Measurements from ENCODE around the gene FOXO1.

DNA sequence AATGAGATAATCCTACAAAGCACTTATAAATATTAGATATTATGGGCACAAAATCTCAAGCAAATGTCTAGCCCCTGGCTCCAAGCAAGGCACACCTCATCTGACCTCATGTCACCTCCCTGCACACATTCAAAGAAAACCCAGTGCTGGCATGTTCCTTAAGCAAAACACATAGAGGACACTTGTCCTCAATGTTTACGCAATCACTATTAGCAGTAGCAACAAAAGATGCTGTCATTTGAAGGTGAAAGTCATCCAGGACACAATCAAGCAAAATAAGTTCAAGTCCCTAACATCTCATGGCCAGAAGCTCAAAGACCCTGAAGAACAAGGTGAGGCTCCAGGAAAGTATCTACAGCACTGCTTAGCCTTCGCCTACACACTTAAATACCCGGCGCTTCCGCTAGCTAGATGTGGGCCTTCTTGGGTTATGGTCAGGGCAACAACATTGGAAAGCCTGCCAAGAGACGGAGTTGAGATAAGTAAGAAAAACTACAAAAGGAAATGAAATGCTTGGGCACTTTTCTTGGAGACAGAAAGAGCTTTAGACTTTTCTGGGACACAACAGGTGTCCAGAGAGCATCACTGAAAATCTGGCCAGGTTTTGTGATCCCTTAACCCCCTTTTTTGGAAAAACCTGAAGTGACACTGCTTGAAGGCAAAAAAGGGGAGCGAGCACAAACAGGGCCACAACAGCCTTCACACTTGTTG is 85.7 kb downstream of the FOXO1 start:
- TF ChIP-seq POLR2AphosphoS5 (IDR thresholded peaks at IDR 0.05; ENCODE audit: low read depth, low read length) (no peak), CBX5 (CRISPR knock-in tag; IDR thresholded peaks at IDR 0.05; ENCODE audit: borderline replicate concordance) (no peak), ZNF329 (CRISPR knock-in tag; IDR thresholded peaks at IDR 0.05; ENCODE audit: low read depth) (no peak), PHF5A (CRISPR knock-in tag; IDR thresholded peaks at IDR 0.05; ENCODE audit: low read depth, unreplicated experiment) (no peak), TBP (CRISPR knock-in tag; IDR thresholded peaks at IDR 0.05) (no peak)
- TF ChIP-seq, protein P1, sequence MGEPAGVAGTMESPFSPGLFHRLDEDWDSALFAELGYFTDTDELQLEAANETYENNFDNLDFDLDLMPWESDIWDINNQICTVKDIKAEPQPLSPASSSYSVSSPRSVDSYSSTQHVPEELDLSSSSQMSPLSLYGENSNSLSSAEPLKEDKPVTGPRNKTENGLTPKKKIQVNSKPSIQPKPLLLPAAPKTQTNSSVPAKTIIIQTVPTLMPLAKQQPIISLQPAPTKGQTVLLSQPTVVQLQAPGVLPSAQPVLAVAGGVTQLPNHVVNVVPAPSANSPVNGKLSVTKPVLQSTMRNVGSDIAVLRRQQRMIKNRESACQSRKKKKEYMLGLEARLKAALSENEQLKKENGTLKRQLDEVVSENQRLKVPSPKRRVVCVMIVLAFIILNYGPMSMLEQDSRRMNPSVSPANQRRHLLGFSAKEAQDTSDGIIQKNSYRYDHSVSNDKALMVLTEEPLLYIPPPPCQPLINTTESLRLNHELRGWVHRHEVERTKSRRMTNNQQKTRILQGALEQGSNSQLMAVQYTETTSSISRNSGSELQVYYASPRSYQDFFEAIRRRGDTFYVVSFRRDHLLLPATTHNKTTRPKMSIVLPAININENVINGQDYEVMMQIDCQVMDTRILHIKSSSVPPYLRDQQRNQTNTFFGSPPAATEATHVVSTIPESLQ (CRISPR knock-in tag; conservative IDR thresholded peaks at IDR 0.05) = no peak
- TF ChIP-seq, protein P2, sequence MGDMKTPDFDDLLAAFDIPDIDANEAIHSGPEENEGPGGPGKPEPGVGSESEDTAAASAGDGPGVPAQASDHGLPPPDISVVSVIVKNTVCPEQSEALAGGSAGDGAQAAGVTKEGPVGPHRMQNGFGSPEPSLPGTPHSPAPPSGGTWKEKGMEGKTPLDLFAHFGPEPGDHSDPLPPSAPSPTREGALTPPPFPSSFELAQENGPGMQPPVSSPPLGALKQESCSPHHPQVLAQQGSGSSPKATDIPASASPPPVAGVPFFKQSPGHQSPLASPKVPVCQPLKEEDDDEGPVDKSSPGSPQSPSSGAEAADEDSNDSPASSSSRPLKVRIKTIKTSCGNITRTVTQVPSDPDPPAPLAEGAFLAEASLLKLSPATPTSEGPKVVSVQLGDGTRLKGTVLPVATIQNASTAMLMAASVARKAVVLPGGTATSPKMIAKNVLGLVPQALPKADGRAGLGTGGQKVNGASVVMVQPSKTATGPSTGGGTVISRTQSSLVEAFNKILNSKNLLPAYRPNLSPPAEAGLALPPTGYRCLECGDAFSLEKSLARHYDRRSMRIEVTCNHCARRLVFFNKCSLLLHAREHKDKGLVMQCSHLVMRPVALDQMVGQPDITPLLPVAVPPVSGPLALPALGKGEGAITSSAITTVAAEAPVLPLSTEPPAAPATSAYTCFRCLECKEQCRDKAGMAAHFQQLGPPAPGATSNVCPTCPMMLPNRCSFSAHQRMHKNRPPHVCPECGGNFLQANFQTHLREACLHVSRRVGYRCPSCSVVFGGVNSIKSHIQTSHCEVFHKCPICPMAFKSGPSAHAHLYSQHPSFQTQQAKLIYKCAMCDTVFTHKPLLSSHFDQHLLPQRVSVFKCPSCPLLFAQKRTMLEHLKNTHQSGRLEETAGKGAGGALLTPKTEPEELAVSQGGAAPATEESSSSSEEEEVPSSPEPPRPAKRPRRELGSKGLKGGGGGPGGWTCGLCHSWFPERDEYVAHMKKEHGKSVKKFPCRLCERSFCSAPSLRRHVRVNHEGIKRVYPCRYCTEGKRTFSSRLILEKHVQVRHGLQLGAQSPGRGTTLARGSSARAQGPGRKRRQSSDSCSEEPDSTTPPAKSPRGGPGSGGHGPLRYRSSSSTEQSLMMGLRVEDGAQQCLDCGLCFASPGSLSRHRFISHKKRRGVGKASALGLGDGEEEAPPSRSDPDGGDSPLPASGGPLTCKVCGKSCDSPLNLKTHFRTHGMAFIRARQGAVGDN (CRISPR knock-in tag; IDR thresholded peaks at IDR 0.05) = no peak
- TF ChIP-seq, protein P3, sequence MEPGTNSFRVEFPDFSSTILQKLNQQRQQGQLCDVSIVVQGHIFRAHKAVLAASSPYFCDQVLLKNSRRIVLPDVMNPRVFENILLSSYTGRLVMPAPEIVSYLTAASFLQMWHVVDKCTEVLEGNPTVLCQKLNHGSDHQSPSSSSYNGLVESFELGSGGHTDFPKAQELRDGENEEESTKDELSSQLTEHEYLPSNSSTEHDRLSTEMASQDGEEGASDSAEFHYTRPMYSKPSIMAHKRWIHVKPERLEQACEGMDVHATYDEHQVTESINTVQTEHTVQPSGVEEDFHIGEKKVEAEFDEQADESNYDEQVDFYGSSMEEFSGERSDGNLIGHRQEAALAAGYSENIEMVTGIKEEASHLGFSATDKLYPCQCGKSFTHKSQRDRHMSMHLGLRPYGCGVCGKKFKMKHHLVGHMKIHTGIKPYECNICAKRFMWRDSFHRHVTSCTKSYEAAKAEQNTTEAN (CRISPR knock-in tag; conservative IDR thresholded peaks at IDR 0.05) = no peak
